ENCODE measurements around the gene ZFYVE9.
"Not testable (repeated sequence)": the region's sequence is repeated elsewhere in the genome, so short reads cannot be mapped to it uniquely, and the experiment has no call there.

Gene ZFYVE9

GRCh38 chr1:52192436-52192835 lies 50.5 kb downstream of the ZFYVE9 start:
- no peak for DNase-seq

GRCh38 chr1:52193985-52194384 lies 52.1 kb downstream of the ZFYVE9 start:
- DNase-seq = no peak

- DNase-seq = no peak
These were observed 53.3 kb downstream of the ZFYVE9 start for GRCh38 chr1:52195161-52195560.

DNA sequence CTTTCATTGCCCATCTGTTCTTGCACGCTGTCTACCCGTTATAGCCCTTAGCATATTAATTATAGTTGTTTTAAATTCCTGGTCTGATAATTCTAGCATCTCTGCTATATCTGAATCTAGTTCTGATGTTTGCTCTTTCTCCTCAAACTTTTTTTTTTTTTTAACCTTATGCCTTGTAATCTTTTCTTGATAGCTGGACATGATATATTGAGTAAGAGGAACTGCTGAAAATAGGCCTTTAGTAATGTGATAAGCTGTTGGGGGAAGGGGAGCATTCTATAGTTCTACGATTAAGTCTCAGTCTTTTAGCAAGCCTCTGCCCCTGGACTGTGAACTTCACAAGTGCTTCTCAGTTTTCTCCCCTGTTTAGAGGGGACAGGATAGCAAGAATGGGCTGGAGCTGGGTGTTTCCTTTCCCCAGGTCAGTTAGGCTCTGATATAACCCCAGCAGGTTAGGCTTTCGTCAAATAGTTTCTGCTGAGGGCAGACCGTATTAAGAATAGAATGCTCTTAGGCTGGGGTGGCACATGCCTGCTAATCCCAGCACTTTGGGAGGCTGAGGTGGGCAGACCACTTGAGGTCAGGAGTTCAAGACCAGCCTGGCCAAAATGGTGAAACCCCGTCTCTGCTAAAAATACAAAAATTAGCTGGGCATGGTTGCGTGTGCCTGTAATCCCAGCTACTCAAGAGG lies 62.2 kb downstream of the ZFYVE9 start:
- DNase-seq = no peak

GRCh38 chr1:52204696-52205095 lies 62.8 kb downstream of the ZFYVE9 start:
- no peak for DNase-seq

DNA sequence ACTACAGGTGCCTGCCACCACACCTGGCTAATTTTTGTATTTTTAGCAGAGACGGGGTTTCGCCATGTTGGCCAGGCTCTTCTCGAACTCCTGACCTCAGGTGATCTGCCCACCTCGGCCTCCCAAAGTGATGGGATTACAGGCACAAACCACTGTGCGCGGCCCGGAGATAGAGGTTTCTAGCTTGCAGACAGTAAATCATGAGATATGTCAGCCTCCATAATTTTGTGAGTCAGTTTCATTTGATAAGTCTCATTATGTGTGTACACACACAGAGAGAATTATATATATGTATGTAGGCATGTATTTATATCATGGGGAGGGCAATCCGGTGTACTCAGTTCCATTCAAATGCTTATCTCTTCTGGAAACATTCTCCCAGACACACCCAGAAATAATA lies 64.8 kb downstream of the ZFYVE9 start:
- not testable (repeated sequence) for DNase-seq

DNA sequence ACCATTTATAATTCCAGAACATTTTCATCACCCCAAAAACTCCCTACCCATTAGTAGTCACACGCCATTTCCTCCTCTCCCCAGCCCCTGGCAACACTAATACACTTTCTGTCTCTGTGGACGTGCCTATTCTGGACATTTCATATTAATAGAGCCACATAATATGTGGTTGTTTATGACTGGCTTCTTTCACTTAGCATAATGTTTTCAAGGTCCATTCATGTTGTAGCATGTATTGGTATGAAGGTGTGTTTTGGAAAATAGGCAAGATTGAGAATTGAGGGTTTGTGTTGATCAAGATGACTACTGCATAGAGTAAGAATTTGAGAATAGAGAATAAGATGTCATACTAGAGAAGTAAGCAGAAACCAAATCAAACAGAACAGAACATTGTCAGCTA lies 67.5 kb downstream of the ZFYVE9 start:
- no peak for DNase-seq

DNA sequence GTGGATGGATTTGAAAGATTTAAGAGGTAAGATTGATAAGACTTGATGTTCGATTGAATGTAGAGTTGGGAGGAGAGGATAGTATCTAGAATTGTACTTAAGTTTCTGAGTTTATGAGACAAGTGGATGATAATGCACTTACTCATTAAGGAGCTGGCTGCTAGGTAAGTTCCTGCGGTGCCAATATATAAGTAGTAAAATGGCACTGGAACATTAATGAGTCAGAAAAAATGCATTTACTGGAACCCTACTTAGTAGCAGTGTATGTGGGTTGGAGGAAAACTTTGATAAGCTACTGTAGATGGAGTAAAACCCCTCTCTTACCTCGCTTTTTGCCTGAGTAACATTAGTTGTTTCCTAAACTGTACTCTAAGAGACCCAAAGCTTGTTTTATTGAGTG lies 68.2 kb downstream of the ZFYVE9 start:
- no peak for DNase-seq

DNA sequence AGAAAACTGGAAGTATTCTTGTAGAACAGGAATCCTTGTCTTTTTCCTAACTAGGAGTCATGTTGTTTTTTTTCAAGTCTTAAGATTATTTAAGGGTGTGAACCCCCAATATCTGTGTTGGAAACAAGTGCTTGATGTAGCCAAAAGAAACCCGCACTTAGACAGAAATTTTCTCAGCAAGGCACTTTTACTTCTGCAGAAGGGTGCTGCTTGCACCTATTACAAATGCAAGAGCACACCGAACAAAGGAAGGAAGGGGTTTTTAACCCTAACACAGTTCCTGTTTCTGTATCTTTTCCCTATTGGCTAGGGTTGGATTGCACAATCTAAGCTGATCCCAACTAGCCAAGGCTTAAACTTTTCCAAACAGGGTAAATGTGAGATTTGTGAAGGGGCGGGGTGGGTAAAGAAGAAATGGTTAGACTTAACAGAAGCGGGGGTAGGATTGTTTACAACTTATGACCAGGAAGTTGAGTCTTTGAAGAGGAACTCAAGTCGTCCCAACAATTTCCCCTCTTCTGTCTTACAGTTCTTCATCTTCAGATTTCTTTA lies 75.1 kb downstream of the ZFYVE9 start:
- no peak for DNase-seq

- no peak for DNase-seq
These were observed 83.3 kb downstream of the ZFYVE9 start for GRCh38 chr1:52225174-52225573.

- DNase-seq = no peak
These were observed 87.6 kb downstream of the ZFYVE9 start for GRCh38 chr1:52229494-52229893.

- no peak for DNase-seq
These were observed 91.6 kb downstream of the ZFYVE9 start for GRCh38 chr1:52233463-52233862.

- DNase-seq = no peak
These were observed 92.1 kb downstream of the ZFYVE9 start for GRCh38 chr1:52234014-52234413.

DNA sequence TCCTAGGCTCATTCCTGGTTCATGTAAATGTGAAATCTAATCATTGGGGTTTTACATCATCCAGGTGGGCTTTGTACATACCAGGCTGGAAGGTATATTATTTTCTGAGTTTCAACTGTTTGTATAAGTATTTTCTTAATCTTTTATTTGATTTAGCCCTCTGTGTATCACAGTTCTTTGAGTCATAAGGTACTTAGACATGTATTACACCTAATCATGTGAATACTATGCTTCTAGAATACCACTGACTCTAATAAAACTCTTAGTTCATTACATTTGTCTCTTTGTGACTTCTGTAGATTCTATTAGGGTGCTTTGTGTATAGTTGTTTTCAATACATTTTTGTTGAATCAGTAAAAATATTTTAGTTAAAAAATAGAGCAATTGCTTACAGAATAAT lies 92.8 kb downstream of the ZFYVE9 start:
- no peak for DNase-seq

GRCh38 chr1:52235646-52236045 lies 93.8 kb downstream of the ZFYVE9 start:
- DNase-seq = no peak

GRCh38 chr1:52237430-52237829 lies 95.5 kb downstream of the ZFYVE9 start:
- no peak for DNase-seq

GRCh38 chr1:52238474-52238873 lies 96.6 kb downstream of the ZFYVE9 start:
- DNase-seq = no peak

GRCh38 chr1:52238887-52239707 lies 97.2 kb downstream of the ZFYVE9 start:
- DNase-seq = no peak

DNA sequence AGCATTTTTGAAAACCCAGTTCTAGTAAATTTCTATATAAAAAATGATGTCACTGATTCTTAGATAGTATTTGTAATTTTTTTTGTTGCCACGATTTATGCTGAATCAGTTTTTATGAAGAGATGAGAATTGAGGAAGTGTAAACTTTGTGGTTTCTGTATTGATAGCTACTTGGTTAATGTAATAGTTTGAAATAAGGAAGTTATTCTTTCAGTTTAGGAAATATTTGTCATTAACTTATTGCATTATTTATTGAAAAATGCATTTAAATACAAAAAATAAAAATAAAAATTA lies 97.8 kb downstream of the ZFYVE9 start:
- no peak for DNase-seq

GRCh38 chr1:52240592-52241210 lies 98.8 kb downstream of the ZFYVE9 start:
- no peak for DNase-seq

- DNase-seq = no peak
These were observed 101.5 kb downstream of the ZFYVE9 start for GRCh38 chr1:52243221-52243987.

- DNase-seq = no peak
These were observed 107.9 kb downstream of the ZFYVE9 start for GRCh38 chr1:52249831-52250230.

- DNase-seq = no peak
These were observed 111.5 kb downstream of the ZFYVE9 start for GRCh38 chr1:52253421-52253820.

Measured in activated T-cell treated with anti-CD3 and anti-CD28 coated beads, Interleukin-2, amount 50 U/mL, for 48 hours (primary cell).